ENCODE measurements around the gene RYR1. TPM values are rescaled to one million over a fixed set of nuclear protein-coding genes. Genes with fewer than 3 reads are reported as not detected.

RYR1 gene
- total and polyA plus RNA-seq, 2 of the 8 experiments (the other 6 are each of a cell fraction or from before 2014, with no cell fraction given) = 5.8 to 11.8 TPM

DNA sequence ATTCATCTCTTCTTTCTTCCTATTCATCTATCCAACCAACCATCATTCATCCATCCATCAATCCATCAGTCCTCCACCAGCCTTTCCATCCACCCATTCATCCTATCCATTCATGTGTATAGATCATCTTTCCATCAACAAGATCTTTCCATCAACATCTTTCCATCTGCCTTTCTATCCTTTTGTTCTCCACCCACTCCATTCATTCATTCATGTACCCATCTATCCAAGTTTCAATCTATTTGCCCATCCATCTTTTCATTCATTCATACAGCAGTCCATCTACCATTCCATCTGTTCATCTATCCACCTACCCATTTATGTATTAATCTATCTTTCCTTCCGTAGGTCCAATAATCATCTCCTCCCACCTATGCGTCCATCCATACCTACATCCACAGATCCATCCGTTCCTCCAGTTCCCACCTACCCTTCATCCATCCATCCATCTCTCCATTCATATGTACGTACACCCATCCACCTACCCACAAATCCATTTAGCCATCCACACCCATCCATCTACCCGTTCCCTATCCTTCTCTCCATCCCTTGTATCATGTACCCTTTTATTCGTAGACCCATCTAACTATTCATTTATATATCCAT lies 53.3 kb downstream of the RYR1 start:
- H4K8ac ChIP-seq (ENCODE audit: extremely low read depth, insufficient read depth, low read length) = no peak overlapping the region
- no peak overlapping the region for H3K23ac ChIP-seq (ENCODE audit: insufficient read length)
- H4K5ac ChIP-seq (ENCODE audit: insufficient read length, low read depth, low read length) = no peak overlapping the region
- no peaks in the 10 kb centered on the region for H3K4me1 ChIP-seq (replicated peaks in 1 of 4; ENCODE audit: control insufficient read depth in 3 of 4, insufficient read depth in 4 of 4, low read length in 3 of 4)
- no peak overlapping the region for H3K56ac ChIP-seq (replicated peaks; ENCODE audit: insufficient read length, low read depth, low read length)
- peaks cover 7 to 40% (median 23%) of the 10 kb centered on the region in 4 experiments; a peak in 7 of 8 replicates for H3K36me3 ChIP-seq (ENCODE audit: control insufficient read depth in 2 of 4, insufficient read depth in 4 of 4, low read length in 3 of 4)
- no peak overlapping the region for H3K27ac ChIP-seq (ENCODE audit: low read depth, low read length)
- H3K4me2 ChIP-seq (ENCODE audit: insufficient read depth in 1 of 2, low read depth in 2 of 2, low read length in 2 of 2) = no peak overlapping the region
- ChIA-PET POLR2A (ENCODE audit: partially characterized antibody) (no interaction called here), CTCF (ENCODE audit: partially characterized antibody) (no interaction called here)
- peaks cover 8% of the 10 kb centered on the region; the same call in 1 of the 2 replicates for H3K23me2 ChIP-seq (ENCODE audit: low read depth, low read length)
- H3K4ac ChIP-seq (replicated peaks; ENCODE audit: insufficient read length, low read depth, low read length) = no peak overlapping the region
- FAIRE-seq (no peak), DNase-seq (ENCODE audit: low read depth in 1 of 2, low spot score in 2 of 2) (no peak)
- H2BK120ac ChIP-seq (replicated peaks; ENCODE audit: low read depth, low read length) = no peak overlapping the region
- H2AFZ ChIP-seq (ENCODE audit: low read length) = no peak overlapping the region
- H4K91ac ChIP-seq (replicated peaks; ENCODE audit: insufficient read length, low read length) = no peak overlapping the region
- H2AK5ac ChIP-seq (ENCODE audit: low read depth, low read length) = no peak overlapping the region
- H3K79me1 ChIP-seq (ENCODE audit: low read depth, low read length) = no peaks in the 10 kb centered on the region
- no peak overlapping the region for H3K14ac ChIP-seq (ENCODE audit: insufficient read length)
- H3K18ac ChIP-seq (ENCODE audit: extremely low read depth, low read length) = no peak overlapping the region
- H2BK5ac ChIP-seq (ENCODE audit: low read depth, low read length) = no peak overlapping the region
- H3K27me3 ChIP-seq (replicated peaks in 1 of 4; ENCODE audit: control insufficient read depth in 3 of 4, extremely low read depth in 1 of 4, insufficient read depth in 3 of 4, low read length in 3 of 4) = no peaks in the 10 kb centered on the region
- WGBS, 2 experiments (ENCODE audit: extremely low coverage in 1 of 2, insufficient coverage in 1 of 2, insufficient read length in 1 of 2, insufficient replicate concordance in 2 of 2, low coverage in 1 of 2, low lambda C conversion rate in 2 of 2, missing lambda C conversion rate in 1 of 2) = 92 to 100% methylated on average over 4 to 6 of the region's 6 CpGs
- no peak overlapping the region for H2BK15ac ChIP-seq (ENCODE audit: low read length)
- H3K79me2 ChIP-seq (ENCODE audit: control insufficient read depth in 1 of 2, insufficient read depth in 2 of 2, low read length in 2 of 2) = no peaks in the 10 kb centered on the region
- no peak overlapping the region for H2BK12ac ChIP-seq (ENCODE audit: low read depth, low read length)
- H2BK20ac ChIP-seq (ENCODE audit: low read length) = no peak overlapping the region
- no peaks in the 10 kb centered on the region for H3K9me3 ChIP-seq (ENCODE audit: insufficient read depth in 2 of 2, low read depth in 1 of 2, low read length in 1 of 2)
- H3K4me3 ChIP-seq (ENCODE audit: extremely low read depth in 1 of 4, insufficient read depth in 2 of 4, low read depth in 3 of 4, low read length in 4 of 4) = no peak overlapping the region
- H4K20me1 ChIP-seq (replicated peaks in 1 of 2; ENCODE audit: control insufficient read depth in 1 of 2, insufficient read depth in 2 of 2, low read length in 2 of 2) = peaks cover 0 to 2% of the 10 kb centered on the region in 2 experiments
- H3K9ac ChIP-seq (replicated peaks in 1 of 4; ENCODE audit: extremely low read depth in 1 of 4, low read depth in 3 of 4, low read length in 3 of 4) = no peak overlapping the region
- no peak for TF ChIP-seq SRF (IDR thresholded peaks at IDR 0.05; ENCODE audit: low read depth, low read length)
- TF ChIP-seq, protein P1, sequence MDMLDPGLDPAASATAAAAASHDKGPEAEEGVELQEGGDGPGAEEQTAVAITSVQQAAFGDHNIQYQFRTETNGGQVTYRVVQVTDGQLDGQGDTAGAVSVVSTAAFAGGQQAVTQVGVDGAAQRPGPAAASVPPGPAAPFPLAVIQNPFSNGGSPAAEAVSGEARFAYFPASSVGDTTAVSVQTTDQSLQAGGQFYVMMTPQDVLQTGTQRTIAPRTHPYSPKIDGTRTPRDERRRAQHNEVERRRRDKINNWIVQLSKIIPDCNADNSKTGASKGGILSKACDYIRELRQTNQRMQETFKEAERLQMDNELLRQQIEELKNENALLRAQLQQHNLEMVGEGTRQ (IDR thresholded peaks at IDR 0.05; ENCODE audit: low read length) = no peak
- no peak for TF ChIP-seq KDM4A (IDR thresholded peaks at IDR 0.05; ENCODE audit: low read depth, low read length, severe bottlenecking)
- no peak for TF ChIP-seq TEAD4 (IDR thresholded peaks at IDR 0.05; ENCODE audit: low read depth, low read length)
- TF ChIP-seq CTBP2 (IDR thresholded peaks at IDR 0.05; ENCODE audit: borderline replicate concordance, insufficient read depth, insufficient read length, low read length) = no peak
- TF ChIP-seq ASH2L (IDR thresholded peaks at IDR 0.05; ENCODE audit: low read length) = no peak
- no peak for TF ChIP-seq BCL11A (IDR thresholded peaks at IDR 0.05; ENCODE audit: low read depth in 2 of 2, low read length in 2 of 2)
- no peak for TF ChIP-seq ATF3 (IDR thresholded peaks at IDR 0.05; ENCODE audit: insufficient read depth, low read depth, low read length)
- TF ChIP-seq MAX (IDR thresholded peaks at IDR 0.05) = no peak
- TF ChIP-seq SUZ12 (IDR thresholded peaks at IDR 0.05; ENCODE audit: low read length) = no peak
- no peak for TF ChIP-seq PHF8 (conservative IDR thresholded peaks at IDR 0.05; ENCODE audit: low read depth, low read length)
- TF ChIP-seq CEBPB (IDR thresholded peaks at IDR 0.05; ENCODE audit: low read depth, low read length) = no peak
